ENCODE results near the gene HACD3.

HACD3 gene, protein sequence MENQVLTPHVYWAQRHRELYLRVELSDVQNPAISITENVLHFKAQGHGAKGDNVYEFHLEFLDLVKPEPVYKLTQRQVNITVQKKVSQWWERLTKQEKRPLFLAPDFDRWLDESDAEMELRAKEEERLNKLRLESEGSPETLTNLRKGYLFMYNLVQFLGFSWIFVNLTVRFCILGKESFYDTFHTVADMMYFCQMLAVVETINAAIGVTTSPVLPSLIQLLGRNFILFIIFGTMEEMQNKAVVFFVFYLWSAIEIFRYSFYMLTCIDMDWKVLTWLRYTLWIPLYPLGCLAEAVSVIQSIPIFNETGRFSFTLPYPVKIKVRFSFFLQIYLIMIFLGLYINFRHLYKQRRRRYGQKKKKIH

DNA sequence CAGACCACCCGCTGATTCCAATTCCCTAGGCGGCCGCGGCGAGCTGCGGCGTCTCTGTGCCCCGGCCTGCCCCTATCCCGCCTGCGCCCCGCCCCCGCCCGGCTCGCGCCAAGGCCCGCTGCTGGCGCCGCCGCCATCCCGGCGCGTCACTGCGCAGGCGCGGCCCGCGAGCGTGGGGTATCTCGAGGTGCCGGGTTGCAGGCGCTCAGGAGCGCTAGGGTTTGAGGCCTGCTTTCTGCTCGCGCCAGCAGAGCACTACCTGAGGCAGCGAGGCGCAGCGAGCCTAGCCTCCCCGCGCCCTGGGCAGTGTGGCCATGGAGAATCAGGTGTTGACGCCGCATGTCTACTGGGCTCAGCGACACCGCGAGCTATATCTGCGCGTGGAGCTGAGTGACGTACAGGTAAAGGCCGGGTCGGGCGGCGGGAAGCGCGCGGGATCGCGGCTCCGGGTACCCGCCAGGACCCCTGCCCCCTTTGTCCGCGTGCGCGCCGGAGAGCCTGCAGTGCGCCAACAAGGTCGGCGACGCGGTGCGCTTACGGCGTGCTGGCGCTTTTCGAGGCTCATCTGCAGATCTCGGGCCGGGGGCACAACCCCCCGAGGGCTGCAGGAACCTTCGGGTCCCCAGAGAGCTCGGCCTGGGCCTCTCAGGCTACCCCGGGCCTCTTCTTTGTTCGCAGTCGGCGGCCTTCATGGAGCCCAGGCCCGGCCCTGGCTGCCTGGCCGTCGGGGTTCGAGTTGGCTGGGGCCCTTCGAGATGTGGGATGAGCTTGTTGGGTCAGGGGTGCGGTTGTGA is at the start of gene HACD3:
Gene HACD3, plus strand, starts transcription at position 146 of the 794 bp plus-strand sequence. Its CDS starts 169 bp downstream, at position 315.
- in situ Hi-C loops (cut with MboI; ENCODE audit: low sequenced_read_pairs), result no loop called here

DNA sequence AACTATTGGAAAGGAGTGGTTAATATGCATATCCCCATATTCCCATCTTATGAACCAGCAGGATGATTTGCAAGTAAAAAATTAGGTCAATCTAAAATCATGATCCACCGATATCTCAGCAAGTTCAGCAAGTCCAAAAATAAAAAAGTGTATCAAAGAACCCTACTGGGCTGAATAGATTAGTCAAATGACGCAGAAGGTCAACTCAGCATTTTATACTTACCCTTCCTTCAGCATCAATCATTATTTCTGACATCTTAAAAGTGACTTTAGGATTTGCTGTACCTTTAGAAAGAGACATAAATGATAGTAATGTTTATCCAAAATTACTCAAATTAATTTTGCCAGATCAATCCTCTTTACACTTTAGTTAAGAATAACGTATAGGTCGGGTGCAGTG is 45.4 kb upstream of the HACD3 start:
- in situ Hi-C loops (cut with MboI; ENCODE audit: low sequenced_read_pairs), result no loop called here

DNA sequence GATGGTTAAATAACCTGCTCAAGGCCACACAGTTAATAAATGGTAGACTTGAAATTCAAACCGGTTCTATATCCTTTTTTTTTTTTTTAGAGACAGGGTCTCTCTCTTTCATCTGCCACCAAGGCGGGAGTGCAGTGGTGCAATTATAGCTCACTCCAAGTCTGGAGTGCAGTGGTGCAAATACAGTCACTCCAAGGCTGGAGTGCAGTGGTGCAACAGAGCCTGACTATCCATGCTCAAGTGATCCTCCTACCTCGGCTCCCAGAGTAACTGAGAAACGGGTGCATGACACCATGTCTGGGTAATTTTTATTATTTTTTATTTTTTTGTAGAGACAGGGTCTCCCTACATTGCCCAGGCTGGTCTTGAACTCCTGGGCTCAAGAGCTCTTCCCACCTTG is 36.2 kb upstream of the HACD3 start:
- in situ Hi-C loops (cut with MboI; ENCODE audit: low sequenced_read_pairs), result no loop called here

DNA sequence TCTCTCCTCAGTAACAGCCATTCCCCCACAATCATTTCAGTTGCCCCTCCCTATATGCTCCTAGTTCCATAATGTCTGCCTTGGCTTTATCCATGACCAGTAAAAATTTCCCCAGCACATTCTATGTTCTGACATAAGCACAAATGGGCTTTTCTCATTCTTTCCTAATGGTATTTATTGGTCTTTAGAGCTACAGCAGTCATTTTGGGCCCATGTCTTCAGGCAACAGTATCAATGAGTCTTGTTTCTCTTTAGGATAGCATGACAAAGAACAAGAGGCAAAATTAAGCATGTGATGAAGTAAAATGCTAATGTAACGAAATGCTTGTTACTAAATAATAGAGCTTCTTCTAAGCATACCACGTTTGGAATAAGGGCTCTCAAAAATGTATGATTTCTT is 20.9 kb upstream of the HACD3 start:
- in situ Hi-C loops (cut with MboI; ENCODE audit: low sequenced_read_pairs), result no loop called here

DNA sequence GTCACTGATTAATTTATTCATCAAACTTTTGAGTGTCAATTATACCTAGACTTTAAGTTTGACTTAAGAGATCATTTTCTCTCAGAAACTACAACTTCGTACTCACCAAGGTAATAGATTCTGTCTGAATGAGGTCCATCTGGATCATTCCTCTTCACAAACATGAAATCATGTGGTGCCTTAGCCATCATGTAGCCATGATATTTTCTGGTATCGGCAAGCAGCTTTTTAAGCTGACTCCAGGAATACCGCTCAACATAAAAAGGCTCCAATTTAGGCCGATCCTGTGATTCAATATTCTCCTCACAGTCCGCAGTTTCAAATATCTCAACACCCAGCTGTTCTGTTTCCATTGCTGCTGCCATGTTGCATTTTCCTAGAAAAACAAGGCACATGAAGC is 18.1 kb upstream of the HACD3 start:
- in situ Hi-C loops (cut with MboI; ENCODE audit: low sequenced_read_pairs), result no loop called here

DNA sequence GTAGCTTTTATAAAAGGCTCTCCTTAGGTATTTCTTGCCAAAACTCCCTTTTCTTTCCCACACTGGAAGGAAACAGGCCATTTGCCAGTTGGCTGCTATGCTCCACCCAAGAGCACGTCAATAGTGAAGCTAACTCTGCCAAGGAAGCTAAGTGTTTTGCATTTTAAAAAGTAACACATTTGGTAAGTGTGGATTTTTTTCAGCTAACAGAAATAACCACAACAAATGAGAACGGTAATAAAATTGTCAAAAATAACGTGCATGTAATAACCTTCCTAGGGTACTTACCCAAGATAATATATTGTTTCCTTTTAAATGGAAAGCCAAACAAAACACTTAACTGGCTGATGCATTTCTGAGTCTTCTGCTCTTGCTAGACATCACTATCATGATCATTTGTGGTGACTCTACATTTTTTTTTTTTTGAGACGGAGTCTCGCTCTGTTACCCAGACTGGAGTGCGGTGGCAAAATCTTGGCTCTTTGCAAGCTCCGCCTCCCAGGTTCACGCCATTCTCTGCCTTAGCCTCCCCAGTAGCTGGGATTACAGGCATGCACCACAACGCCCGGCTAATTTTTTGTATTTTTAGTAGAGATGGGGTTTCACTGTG is 17.4 kb upstream of the HACD3 start:
- in situ Hi-C loops (cut with MboI; ENCODE audit: low sequenced_read_pairs), result no loop called here

DNA sequence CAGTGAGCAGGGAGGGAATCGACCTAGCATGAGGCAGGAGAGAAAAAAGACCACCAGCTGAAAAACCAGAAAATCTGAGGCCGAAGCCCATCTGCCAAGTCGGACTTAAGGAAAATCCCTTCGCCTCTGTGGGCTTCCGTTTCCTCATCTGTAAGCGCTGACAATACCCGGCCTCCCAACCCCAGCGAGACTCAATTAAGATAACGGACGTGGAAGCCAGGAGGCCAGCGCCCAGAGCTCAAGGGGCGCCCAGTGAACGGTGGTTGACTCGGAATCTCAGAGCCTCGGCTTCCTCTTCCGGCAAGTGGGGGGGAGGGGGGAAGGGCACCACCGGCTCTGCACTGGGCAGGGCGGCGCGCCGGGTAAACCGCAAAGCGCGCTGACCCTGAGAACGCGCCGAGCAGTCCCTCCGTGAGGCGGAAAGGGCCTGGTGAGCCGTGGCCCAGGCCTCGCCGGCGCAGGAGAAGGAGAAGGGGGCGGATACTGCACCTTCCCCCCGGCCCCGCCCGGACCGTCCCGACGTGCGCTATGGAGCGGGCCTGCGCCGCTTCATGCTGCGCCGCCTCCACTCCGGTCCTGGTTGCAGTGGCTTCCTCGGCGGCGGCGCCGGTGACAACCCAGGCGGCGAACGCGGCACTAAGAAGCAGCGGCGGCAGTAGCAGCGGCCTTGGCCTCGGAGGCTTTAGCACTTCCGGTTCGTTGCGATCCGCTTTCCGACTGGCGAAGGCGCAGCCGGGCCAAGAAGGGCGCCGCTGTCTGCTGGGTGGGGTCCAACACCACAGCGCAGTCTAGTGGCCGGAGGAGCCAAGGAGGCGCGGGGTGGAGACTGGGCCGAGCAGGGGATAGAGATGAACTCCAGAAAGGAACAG is 13.0 kb upstream of the HACD3 start, which contains the start of gene DPP8:
Gene DPP8, minus strand, starts transcription at position 693 of the 869 bp plus-strand sequence. CDS start 5,136 bp downstream, outside the sequence.
- in situ Hi-C loops (cut with MboI; ENCODE audit: low sequenced_read_pairs), result no loop called here

DNA sequence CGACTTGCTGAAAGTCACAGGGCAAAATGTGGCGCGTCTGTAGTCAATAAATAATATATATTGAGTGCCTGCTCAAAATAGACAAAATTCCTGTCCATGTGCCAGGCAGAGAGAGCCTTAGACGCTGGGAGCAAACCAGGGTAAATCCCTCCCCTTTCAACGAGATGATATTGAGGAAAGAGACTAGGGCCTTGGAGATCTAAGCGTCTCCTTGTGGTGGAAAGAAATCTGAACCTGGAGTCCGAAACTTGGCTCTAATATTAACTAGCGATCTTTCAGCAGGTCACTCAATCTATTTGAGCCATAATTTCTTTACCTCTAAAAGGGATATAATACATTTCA is 12.4 kb upstream of the HACD3 start:
- in situ Hi-C loops (cut with MboI; ENCODE audit: low sequenced_read_pairs), result no loop called here

DNA sequence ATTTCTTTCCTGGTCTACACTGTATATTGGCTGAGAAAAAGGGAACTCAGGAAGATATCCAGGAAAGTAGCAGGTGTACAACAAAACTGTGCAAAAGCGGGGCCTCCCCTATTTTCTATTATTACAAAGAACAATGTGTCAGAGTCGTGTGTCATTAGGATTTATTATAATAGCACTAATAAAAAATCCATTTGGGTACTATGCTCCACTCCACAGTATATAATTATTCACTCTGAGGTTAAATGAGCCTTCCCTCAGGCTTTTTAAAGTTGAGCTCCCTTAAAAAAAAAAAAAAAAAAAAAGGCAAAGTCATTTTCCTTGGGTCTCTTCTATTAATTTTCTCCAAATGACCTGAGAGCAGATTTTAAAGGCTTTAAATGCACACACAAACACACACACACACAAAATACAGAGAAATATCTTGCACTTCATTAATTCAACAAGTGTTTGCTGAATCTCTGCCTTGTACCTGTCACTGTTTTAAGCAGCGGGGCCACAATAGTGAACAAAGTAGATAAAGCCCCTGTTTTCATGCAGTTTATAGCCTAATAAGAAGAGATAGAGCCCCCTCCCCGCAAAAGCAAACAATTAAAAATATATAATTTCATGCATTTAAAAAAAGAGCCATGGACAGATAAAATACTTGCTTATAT is 11.5 kb upstream of the HACD3 start:
- in situ Hi-C loops (cut with MboI; ENCODE audit: low sequenced_read_pairs), result no loop called here

DNA sequence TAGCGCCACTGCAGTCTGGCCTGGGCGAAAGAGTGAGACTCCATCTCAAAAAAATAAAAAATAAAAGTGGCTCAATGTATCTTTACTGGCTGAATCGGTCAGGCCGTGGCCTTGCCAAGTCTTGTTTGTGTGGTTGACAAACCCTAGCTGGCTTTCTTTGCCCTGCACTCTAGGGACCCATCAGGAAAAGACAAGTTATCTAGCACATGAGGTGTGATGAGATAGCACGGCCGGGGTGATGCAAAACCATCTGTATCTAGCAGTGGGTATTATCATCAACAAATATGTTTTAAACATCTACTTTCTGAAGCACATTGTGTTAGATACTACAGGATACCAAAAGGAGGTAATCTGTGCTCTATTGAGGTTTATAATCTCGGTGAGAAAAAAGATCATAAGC is 8.9 kb upstream of the HACD3 start:
- in situ Hi-C loops (cut with MboI; ENCODE audit: low sequenced_read_pairs), result no loop called here

DNA sequence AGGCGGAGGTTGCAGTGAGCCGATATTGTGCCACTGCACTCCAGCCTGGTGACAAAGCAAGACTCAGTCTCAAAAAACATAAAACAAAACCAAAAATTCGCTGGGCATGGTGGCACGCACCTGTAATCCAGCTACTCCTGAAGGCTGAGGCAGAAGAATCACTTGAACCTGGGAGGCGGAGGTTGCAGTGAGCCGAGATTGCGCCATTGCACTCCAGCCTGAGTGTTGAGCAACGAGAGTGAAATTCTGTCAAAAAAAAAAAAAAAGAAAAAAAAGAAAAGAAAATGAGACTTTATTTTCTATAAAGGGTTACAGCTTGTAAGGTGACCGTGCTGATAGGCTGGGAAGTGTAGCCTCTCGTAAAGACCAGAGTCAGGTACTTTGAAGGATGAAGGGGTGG is 6.0 kb upstream of the HACD3 start:
- in situ Hi-C loops (cut with MboI; ENCODE audit: low sequenced_read_pairs), result no loop called here

DNA sequence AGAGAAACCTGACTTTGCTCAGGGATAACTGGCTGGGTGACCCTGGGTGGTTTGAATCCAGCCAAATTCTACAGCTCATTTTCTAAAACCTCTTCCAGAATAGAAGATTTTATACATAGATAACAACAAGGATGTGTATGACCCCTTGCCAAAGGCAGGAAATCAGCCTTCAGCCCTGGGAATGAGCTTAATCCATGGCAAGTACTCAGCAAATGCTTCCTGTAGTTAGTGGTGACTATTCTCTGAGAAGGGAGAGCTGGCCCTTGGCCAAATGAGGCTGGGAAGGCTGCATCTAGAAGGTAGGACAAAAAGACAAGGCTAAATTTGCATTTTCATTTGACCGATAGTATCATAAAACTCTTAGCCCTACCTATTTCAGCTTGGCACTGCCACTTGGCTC is 4.6 kb upstream of the HACD3 start:
- in situ Hi-C loops (cut with MboI; ENCODE audit: low sequenced_read_pairs), result no loop called here

DNA sequence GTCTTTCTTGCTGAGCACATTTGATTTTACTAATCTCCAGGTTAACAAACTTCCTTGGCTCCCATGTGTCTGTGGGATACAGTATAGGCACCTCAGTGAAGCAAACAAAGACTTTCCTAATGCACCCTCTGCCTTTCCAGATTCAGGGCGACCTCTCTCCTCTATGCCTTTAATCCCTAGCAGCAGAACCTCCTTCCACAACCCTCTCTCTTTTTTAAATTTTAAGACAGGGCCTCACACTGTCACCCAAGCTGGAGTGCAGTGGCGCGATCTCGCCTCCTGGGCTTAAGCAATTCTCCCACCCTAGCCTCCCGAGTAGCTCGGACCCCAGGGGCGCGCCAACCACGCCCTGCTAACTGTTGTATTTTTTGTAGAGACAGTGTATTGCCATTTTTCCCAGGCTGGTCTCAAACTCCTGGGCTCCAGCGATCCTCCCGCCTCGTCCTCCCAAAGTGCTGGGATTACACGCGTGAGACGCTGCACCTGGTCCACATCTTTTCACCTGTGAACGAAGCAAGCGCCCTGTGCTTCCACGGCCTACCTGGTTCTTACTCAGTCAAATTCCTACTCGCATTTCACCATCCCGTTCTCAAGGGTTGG is 1.7 kb upstream of the HACD3 start:
- in situ Hi-C loops (cut with MboI; ENCODE audit: low sequenced_read_pairs), result no loop called here

DNA sequence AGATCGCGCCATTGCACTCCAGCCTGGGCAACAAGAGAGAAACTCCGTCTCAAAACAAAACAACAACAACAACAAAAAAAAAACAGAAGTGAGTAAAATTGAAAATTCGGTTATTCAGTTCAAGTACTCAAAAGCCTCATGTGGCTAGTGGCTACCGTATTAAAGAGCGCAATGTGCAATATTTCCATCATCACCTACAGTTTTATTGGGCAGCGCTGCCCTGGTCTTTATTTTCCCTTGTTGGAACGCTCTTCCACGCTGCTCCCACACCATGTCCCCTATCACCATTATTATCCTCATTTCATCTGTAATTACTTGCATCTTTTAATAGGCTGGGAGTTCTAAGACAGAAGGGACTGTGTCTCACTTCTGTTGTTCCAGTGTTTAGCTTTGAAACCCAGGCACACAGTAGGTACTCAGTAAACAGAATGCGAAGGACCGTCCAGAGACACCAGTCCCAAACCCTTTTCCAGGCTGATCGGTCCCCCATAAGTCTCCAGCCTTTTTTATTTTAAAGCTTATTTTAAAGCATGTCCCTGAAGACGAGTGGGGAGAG is 423 bp upstream of the HACD3 start:
- in situ Hi-C loops (cut with MboI; ENCODE audit: low sequenced_read_pairs), result no loop called here

DNA sequence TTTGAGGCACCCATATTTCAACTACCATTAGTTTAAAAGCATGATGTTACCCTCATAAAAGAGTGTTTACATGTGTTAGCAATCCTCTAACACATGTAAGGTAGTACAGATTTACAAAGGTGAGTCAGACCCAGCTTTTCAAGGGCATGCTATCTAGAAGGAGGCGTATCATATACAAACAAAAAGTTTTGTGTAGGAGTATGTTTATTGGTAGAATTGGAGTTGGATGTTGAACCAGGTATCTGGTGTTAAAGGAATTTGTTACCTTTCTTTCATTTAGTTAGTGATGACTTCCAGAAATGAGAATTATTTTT is 2.4 kb downstream of the HACD3 start:
- in situ Hi-C loops (cut with MboI; ENCODE audit: low sequenced_read_pairs), result no loop called here

DNA sequence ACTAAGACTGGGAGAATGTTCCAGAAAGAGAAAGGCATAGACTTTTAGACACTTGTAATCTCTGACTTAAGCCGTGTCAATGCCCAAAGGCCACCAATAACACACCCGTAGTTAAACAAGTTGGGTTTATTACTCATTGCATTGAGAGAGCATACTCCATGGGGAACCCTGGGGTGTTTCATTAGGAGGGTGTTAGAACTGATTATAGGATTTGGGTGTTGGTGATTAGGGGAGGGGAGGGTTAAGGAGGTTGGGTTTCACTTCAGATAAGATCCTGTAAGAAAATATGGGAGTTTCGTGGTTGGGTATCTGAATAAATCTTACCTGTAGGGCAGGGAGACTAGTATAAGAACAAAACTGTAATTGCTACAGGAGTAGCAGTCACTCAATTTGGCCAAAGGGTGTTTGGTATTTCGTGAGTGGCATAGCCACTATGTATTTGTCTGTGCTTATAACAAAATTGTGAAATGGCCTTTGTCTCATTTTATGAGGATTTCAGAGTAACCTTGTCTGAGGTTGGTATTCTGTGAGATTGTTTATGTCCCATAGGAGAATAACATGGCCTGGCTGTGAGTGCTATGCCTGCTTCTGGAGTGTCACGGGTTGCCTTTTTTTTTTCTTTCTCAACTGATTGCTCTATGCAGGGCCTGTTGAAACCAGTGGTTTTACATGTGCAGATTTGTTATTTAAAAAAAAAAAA is 2.9 kb downstream of the HACD3 start:
- in situ Hi-C loops (cut with MboI; ENCODE audit: low sequenced_read_pairs), result no loop called here

DNA sequence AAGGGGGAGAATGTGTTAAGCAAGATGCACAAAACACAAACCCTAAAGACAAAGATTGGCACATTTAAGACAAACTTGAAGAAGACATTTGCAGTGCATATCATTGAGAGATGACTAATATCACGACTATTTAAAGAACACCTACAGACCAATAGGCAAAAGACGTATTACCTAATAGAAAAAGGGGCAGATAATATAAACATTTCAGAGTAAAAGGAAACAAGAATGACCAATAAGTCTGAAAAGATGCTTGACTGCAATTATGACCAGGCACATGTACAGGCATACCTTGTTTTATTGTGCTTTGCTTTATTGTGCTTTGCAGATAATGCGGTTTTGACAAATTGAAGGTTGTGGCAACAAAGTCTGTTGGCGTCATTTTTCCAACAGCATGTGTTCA is 4.9 kb downstream of the HACD3 start:
- in situ Hi-C loops (cut with MboI; ENCODE audit: low sequenced_read_pairs), result no loop called here

DNA sequence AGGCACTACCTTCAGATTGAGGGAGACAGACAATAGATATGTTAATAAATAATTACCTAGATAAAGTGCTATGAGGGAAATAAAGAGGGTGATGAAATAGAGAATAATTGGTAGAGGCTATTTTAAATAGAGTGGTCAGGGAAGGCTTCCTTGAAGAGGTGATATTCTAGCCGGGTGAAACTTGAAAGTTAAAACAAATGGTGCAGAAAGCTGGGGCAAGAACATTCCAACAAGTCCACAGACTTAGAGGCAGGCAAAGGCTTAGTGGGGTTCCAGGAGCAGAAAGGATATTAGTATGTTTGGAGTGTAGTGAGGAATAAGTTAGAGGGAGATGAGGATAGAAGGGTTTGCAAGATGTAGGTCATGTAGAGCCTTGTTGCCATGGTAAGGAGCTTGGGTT is 10.1 kb downstream of the HACD3 start:
- in situ Hi-C loops (cut with MboI; ENCODE audit: low sequenced_read_pairs), result no loop called here

DNA sequence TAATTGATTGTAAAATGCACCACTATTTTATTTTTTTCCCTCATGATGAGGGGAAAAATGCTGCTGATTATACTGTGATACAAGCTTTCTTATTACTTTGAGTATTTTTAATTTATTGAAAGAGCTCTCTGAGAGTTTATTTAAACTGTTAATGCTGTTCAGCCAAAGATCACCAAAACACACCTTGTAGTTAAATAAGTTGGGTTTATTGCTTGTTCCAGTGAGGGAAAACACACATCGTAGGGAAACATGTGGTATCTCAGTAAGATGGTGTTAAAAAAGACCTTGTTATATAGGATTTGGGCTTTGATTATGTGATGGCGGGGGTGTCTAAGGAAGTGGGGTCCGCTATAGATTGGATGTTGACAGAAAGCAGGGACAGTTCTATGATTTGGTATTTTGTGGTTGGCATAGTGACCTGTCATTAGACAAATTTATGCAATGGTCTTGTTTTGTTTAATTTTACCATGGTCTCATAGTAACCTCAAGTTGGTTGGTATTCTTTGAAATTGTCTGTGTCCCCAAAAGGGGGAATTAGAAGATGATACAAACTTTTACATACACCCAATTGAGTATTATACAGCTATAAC is 11.1 kb downstream of the HACD3 start:
- in situ Hi-C loops (cut with MboI; ENCODE audit: low sequenced_read_pairs), result no loop called here
